GM23338 (cell line): ENCODE data around the gene AFP.

Source experiments
- CTCF ChIP-seq, 2 experiments: fragments of 200-600 bp in 1 of 2; sonication (generic) in 1 of 2; conservative IDR thresholded peaks; 2 replicates each; pipeline versions ENCODE4 v1.5.1 to v1.6.1; 2016 to 2017; ENCODE audit warnings: antibody characterized with exemption in 2 of 2, low read depth in 2 of 2, mild to moderate bottlenecking in 2 of 2, moderate library complexity in 1 of 2
- ETS1 ChIP-seq: IDR thresholded peaks from 2 replicates; pipeline ENCODE4 v1.6.1; 2016; ENCODE audit warnings: antibody characterized with exemption

- no peak for TF ChIP-seq CTCF (conservative IDR thresholded peaks at IDR 0.05; ENCODE audit: low read depth in 2 of 2)
- no peak for TF ChIP-seq ETS1
These were observed 31.6 kb upstream of the AFP start for GRCh38 chr4:73404457-73404856.
